Endometrial microvascular endothelial cells (primary cell): ENCODE measurements around the gene CCDC121. TPM values are rescaled to one million over a fixed set of nuclear protein-coding genes. Genes with fewer than 3 reads are reported as not detected.
"Not testable (repeated sequence)": the region's sequence is repeated elsewhere in the genome, so short reads cannot be mapped to it uniquely, and the experiment has no call there.

Experiments
- in situ Hi-C: cut with HindIII; loops from 2 replicates; pipeline ENCODE4 v1.10.0; 2017; ENCODE audit warnings: low sequenced_read_pairs, low pct_unique_long_range_greater_than_20kb; ENCODE audit errors: inconsistent ontology term
- total RNA-seq: library from RNA; depleted of rRNA; stranded (reverse); fragments of >200 nt; gene quantifications from one replicate; pipeline ENCODE4 v1.2.3, GENCODE V29; 2015; ENCODE audit errors: inconsistent ontology term

CCDC121 gene
- total RNA-seq, 1 donor from 2014 or later, result 1.4 TPM

GRCh38 chr2:27638709-27639108 lies 9.9 kb upstream of the CCDC121 start:
- in situ Hi-C loops, result no loop called here

- in situ Hi-C loops, result no loop called here
Measured at GRCh38 chr2:27638037-27638637, 9.3 kb upstream of the CCDC121 start.

GRCh38 chr2:27636766-27637165 lies 8.0 kb upstream of the CCDC121 start:
- in situ Hi-C loops, result no loop called here

GRCh38 chr2:27634291-27634690 lies 5.5 kb upstream of the CCDC121 start:
- in situ Hi-C loops, result no loop called here

- in situ Hi-C loops, result not testable (repeated sequence)
Measured at GRCh38 chr2:27630257-27630656, 1.4 kb upstream of the CCDC121 start.

GRCh38 chr2:27627963-27628766 lies 647 bp downstream of the CCDC121 start:
- in situ Hi-C loops, result no loop called here

GRCh38 chr2:27626921-27627320 lies 1.9 kb downstream of the CCDC121 start:
- in situ Hi-C loops, result not testable (repeated sequence)

GRCh38 chr2:27626323-27626722 lies 2.5 kb downstream of the CCDC121 start:
- in situ Hi-C loops, result not testable (repeated sequence)

- in situ Hi-C loops, result no loop called here
Measured at GRCh38 chr2:27624943-27625342, 3.9 kb downstream of the CCDC121 start.

- in situ Hi-C loops, result no loop called here
Measured at GRCh38 chr2:27622921-27623384, 5.9 kb downstream of the CCDC121 start.

GRCh38 chr2:27621524-27621923 lies 7.3 kb downstream of the CCDC121 start:
- in situ Hi-C loops, result no loop called here

GRCh38 chr2:27615316-27615715 lies 13.5 kb downstream of the CCDC121 start:
- in situ Hi-C loops, result no loop called here

GRCh38 chr2:27613985-27614384 lies 14.8 kb downstream of the CCDC121 start:
- in situ Hi-C loops, result no loop called here

GRCh38 chr2:27606611-27607010 lies 22.2 kb downstream of the CCDC121 start:
- in situ Hi-C loops, result no loop called here

GRCh38 chr2:27596627-27597026 lies 32.2 kb downstream of the CCDC121 start:
- in situ Hi-C loops, result no loop called here

- in situ Hi-C loops, result not testable (repeated sequence)
Measured at GRCh38 chr2:27595412-27595811, 33.4 kb downstream of the CCDC121 start.

- in situ Hi-C loops, result not testable (repeated sequence)
Measured at GRCh38 chr2:27594020-27594703, 34.6 kb downstream of the CCDC121 start.

GRCh38 chr2:27593240-27593639 lies 35.6 kb downstream of the CCDC121 start:
- in situ Hi-C loops, result no loop called here

- in situ Hi-C loops, result no loop called here
Measured at GRCh38 chr2:27591745-27592144, 37.1 kb downstream of the CCDC121 start.

- in situ Hi-C loops, result no loop called here
Measured at GRCh38 chr2:27588308-27588707, 40.5 kb downstream of the CCDC121 start.
